Measurements from ENCODE around the gene E2F4. TPM values are rescaled to one million over a fixed set of nuclear protein-coding genes. Genes with fewer than 3 reads are reported as not detected.

The E2F4 gene
- total and polyA plus RNA-seq, 10 of the 15 experiments (the other 5 are each of a cell fraction or from before 2014, with no cell fraction given) = 11.7 to 132 (median 95.9) TPM

- TF ChIP-seq BHLHE40 (IDR thresholded peaks at IDR 0.05; ENCODE audit: borderline replicate concordance in 1 of 2, low read depth in 2 of 2, low read length in 1 of 2) (peak; percentile 94 to 97), SUPT20H (IDR thresholded peaks at IDR 0.05; ENCODE audit: borderline replicate concordance, control insufficient read depth, low read depth, low read length) (peak; percentile 94), SMAD5 (IDR thresholded peaks at IDR 0.05; ENCODE audit: low read depth) (no peak; the same call in 1 of the 2 replicates), NR2C2 (IDR thresholded peaks at IDR 0.05; ENCODE audit: borderline replicate concordance, control insufficient read depth, insufficient read length, low read depth) (no peak), ZSCAN29 (IDR thresholded peaks at IDR 0.05) (0 out of 2 replicates have a peak, but pooled peaks have one; percentile 52), SIN3A (IDR thresholded peaks at IDR 0.05; ENCODE audit: low read depth, low read length) (peak; percentile 49; the same call in 1 of the 2 replicates), TCF3 (IDR thresholded peaks at IDR 0.05; ENCODE audit: borderline replicate concordance, insufficient read depth, low read depth, low read length) (0 out of 2 replicates have a peak, but pooled peaks have one; percentile 29), BCL11A (IDR thresholded peaks at IDR 0.05; ENCODE audit: low read depth, low read length) (no peak), IRF3 (IDR thresholded peaks at IDR 0.05) (peak; percentile 93), CHD2 (IDR thresholded peaks at IDR 0.05; ENCODE audit: borderline replicate concordance, low read depth, low read length) (peak; percentile 54; the same call in 1 of the 2 replicates), ZNF592 (IDR thresholded peaks at IDR 0.05) (no peak), SP1 (IDR thresholded peaks at IDR 0.05; ENCODE audit: low read depth, low read length) (peak; percentile 62), ZNF207 (IDR thresholded peaks at IDR 0.05; ENCODE audit: borderline replicate concordance) (peak; percentile 78; the same call in 1 of the 2 replicates), ATF2 (IDR thresholded peaks at IDR 0.05; ENCODE audit: low read length) (no peak), WRNIP1 (IDR thresholded peaks at IDR 0.05; ENCODE audit: borderline replicate concordance, low read depth, low read length) (no peak), SREBF2 (IDR thresholded peaks at IDR 0.05; ENCODE audit: low read length) (0 out of 2 replicates have a peak, but pooled peaks have one; percentile 58), BCL3 (IDR thresholded peaks at IDR 0.05; ENCODE audit: borderline replicate concordance, insufficient read depth, low read depth, low read length, poor library complexity, severe bottlenecking) (no peak), RAD51 (IDR thresholded peaks at IDR 0.05) (no peak), CTCF (IDR thresholded peaks at IDR 0.05 in 2 of 3, conservative IDR thresholded peaks at IDR 0.05 in 1 of 3; ENCODE audit: control insufficient read depth in 2 of 3, extremely low read depth in 1 of 3, insufficient read depth in 1 of 3, low read depth in 3 of 3, low read length in 3 of 3) (no peak)
Measured at GRCh38 chr16:67191995-67192681, at the start of gene E2F4 (continued).
